ENCODE measurements around the gene STAG1.

STAG1 gene

DNA sequence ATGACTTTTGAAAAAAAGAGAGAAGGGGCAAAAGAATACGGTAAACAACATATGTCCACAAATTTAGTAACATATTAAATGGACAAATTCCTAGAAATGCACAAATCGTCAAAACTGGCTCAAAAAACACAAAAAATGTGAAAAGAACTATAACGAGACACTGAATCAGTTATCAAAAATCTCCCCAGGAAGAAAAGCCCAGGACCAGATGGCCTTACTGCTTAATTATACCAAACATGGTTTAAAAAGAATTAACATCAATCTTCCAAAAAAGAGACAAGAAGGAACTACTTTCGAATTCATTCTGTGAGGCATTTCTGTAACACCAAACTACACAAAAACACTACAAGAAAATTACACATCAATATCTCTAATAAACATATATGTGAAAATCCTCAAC, 117.4 kb downstream of the STAG1 start:
- DNase-seq (ENCODE audit: low read depth) = no peak
- TF ChIP-seq, protein P1, sequence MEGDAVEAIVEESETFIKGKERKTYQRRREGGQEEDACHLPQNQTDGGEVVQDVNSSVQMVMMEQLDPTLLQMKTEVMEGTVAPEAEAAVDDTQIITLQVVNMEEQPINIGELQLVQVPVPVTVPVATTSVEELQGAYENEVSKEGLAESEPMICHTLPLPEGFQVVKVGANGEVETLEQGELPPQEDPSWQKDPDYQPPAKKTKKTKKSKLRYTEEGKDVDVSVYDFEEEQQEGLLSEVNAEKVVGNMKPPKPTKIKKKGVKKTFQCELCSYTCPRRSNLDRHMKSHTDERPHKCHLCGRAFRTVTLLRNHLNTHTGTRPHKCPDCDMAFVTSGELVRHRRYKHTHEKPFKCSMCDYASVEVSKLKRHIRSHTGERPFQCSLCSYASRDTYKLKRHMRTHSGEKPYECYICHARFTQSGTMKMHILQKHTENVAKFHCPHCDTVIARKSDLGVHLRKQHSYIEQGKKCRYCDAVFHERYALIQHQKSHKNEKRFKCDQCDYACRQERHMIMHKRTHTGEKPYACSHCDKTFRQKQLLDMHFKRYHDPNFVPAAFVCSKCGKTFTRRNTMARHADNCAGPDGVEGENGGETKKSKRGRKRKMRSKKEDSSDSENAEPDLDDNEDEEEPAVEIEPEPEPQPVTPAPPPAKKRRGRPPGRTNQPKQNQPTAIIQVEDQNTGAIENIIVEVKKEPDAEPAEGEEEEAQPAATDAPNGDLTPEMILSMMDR (IDR thresholded peaks at IDR 0.05; ENCODE audit: control insufficient read depth, extremely low read depth, insufficient read depth) = no peak
- no peak overlapping the region for H3K4me3 ChIP-seq (ENCODE audit: low read depth, low read length)

DNA sequence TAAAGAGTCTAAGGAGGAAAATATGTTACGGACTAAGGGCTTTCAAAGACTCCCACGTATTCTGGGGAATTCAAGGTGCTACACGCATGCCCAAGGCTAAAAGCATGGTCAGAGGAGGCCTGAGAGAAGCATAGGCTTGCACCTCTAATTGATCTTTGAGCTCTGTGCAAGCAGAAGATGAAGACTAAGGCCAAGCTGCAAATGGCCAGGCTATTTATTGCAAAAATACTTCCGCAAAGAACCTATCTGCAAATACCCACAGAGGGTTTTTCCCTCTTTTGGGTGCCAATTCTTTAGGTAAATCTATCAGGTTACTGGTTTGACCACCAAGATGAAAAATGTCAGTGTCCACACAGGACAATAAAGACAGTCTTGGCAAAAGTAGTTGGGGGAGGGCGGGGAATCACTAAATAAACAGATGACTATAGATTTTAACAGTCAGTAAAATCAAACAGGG, 119.5 kb downstream of the STAG1 start:
- H3K4me3 ChIP-seq (ENCODE audit: low read depth, low read length) = no peak overlapping the region; the same call in 1 of the 2 replicates
- TF ChIP-seq, protein P1 (IDR thresholded peaks at IDR 0.05; ENCODE audit: control insufficient read depth, extremely low read depth, insufficient read depth) = no peak
- DNase-seq (ENCODE audit: low read depth) = peak; percentile 87

DNA sequence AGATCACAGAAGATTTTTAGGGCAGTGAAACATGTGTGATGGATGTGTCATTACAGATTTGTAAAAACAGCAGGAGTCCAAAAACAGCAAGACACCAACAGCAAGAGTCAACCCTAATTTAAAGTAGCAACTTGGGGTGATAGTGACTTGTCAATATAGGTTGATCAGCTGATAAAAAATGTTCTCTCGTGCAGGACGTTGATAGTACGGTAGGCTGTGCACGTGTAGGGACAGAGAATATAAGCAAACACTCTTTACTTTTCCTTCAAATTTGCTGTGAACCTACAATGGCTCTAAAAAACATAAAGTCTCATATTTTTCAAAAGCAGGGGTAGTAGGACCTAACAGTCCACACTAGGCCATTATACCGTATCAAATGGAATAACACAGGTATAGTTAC, 120.8 kb downstream of the STAG1 start:
- H3K4me3 ChIP-seq (ENCODE audit: low read depth, low read length) = no peak overlapping the region
- DNase-seq (ENCODE audit: low read depth) = no peak
- TF ChIP-seq, protein P1 (IDR thresholded peaks at IDR 0.05; ENCODE audit: control insufficient read depth, extremely low read depth, insufficient read depth) = no peak

DNA sequence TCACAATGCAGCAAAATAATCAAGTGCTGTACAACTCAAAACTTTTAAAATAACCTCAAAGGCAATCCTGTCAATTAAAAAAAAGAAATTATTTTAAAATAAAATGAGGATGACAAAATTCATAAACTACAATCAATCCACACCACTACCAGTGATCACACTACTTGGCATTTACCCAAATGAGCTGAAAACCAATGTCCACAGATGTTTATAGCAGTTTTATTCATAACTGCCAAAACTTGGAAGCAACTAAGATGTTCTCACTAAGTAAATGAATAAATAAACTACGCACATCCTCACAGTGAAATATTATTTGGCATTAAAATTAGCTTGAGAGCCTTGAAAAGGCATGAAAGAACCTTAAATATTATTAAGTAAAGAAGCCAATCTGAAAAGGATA, 121.3 kb downstream of the STAG1 start:
- TF ChIP-seq, protein P1 (IDR thresholded peaks at IDR 0.05; ENCODE audit: control insufficient read depth, extremely low read depth, insufficient read depth) = no peak
- DNase-seq (ENCODE audit: low read depth) = peak; percentile 76
- no peak overlapping the region for H3K4me3 ChIP-seq (ENCODE audit: low read depth, low read length)

DNA sequence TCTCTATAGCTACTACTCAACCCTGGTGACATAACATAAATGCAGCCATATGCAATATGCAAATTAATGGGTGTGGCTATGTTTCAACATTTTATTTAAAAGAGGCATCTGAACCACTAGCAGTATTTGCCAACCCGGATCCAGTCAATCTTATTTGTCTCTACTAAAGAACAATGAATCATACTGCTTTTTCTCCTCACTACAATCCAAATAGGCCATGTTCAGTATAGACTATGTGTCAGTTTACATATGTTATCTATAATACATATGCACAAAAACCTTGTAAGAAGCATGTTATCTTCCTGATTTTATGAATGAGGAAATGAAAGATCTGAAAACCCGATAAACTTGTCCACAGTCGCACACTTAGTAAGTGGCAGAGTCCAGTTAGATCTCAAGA, 125.7 kb downstream of the STAG1 start:
- peak; percentile 59 for DNase-seq (ENCODE audit: low read depth)
- TF ChIP-seq, protein P1 (IDR thresholded peaks at IDR 0.05; ENCODE audit: control insufficient read depth, extremely low read depth, insufficient read depth) = no peak
- H3K4me3 ChIP-seq (ENCODE audit: low read depth, low read length) = no peak overlapping the region

DNA sequence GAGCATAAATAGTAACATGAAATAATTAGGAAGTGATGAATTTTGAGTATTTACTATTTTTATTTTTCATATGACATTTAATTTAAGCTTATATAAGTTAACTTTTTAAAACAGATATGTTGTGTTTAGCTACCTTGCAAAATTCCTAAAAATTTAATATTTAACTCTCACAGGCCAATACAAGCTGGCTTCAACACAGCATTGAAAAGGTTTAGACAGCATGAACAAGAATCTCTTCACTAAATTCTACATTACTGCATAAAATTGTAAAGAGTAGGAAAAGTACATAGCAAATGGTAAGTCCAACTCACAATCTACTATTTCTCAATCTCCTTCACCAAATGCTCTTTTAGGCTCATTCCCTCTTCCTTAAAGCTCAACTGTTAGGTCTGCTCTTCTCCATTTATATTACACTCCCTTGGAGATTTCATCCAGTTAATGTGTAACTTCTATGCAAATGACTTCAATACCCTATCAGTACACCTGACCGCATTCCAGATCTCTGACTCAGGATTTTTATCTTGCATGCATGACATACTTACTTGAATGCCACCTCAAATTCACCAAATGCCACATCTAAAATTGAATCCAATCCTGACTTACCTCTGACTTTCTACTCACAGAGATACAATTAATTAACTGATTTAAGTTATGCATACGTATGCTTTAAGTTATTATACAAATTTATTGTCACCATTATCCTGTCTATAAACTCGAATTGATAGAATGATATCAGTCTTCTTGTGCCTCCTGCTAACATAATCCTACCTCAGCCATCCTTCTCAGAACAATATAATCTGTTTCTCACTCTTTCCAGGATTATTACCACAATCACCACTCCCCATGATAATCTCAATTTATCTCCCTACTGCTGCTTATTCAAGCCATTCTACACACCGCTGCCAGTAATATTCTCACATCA, 127.0 kb downstream of the STAG1 start:
- TF ChIP-seq, protein P1 (IDR thresholded peaks at IDR 0.05; ENCODE audit: control insufficient read depth, extremely low read depth, insufficient read depth) = no peak
- no peak overlapping the region for H3K4me3 ChIP-seq (ENCODE audit: low read depth, low read length)
- DNase-seq (ENCODE audit: low read depth) = peak; percentile 77

All from LNCaP clone FGC (cell line).